ENCODE measurements around the gene ABCG1.

DNA sequence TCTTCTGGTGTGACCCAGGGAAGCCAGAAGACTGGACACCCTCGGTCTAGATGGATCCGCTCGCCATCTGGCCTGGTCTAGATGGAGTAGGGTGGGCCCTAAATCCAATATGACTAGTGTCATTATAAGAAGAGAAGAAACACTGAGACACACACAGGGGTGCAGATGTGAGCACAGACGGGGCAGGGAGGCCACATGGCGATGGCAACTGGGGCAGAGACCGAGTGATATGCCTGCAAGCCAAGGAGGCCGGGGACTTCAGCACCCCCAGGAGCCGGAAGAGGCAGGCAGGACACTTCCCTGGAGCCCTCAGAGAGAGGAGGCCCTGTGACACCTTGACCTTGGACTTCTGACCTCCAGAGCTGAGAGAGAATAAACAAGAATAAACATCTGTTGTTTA is 101.9 kb downstream of the ABCG1 start:
- TF ChIP-seq, protein P1, sequence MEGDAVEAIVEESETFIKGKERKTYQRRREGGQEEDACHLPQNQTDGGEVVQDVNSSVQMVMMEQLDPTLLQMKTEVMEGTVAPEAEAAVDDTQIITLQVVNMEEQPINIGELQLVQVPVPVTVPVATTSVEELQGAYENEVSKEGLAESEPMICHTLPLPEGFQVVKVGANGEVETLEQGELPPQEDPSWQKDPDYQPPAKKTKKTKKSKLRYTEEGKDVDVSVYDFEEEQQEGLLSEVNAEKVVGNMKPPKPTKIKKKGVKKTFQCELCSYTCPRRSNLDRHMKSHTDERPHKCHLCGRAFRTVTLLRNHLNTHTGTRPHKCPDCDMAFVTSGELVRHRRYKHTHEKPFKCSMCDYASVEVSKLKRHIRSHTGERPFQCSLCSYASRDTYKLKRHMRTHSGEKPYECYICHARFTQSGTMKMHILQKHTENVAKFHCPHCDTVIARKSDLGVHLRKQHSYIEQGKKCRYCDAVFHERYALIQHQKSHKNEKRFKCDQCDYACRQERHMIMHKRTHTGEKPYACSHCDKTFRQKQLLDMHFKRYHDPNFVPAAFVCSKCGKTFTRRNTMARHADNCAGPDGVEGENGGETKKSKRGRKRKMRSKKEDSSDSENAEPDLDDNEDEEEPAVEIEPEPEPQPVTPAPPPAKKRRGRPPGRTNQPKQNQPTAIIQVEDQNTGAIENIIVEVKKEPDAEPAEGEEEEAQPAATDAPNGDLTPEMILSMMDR (IDR thresholded peaks at IDR 0.05) = no peak
- TF ChIP-seq POLR2A (IDR thresholded peaks at IDR 0.05) = no peak
